SU-DHL-6 (cell line): ENCODE measurements around the gene CPNE4.

Experiments used
- H2AFZ ChIP-seq: fragments of 200-600 bp; sonication (generic); 2 replicates; pipeline ENCODE4 v1.6.1; 2014; ENCODE audit warnings: low read depth, mild to moderate bottlenecking, moderate library complexity, mixed read lengths, antibody characterized with exemption, low read length; ENCODE audit not compliant: severe bottlenecking
- H3F3A ChIP-seq: fragments of 200-600 bp; shearing (Covaris generic); 2 replicates; pipeline ENCODE4 v1.6.0; 2016; ENCODE audit warnings: antibody characterized with exemption, mild to moderate bottlenecking; ENCODE audit not compliant: insufficient read depth
- H3K27ac ChIP-seq: fragments of 200-600 bp; sonication (generic); 2 replicates; pipeline ENCODE4 v1.5.1; 2016; ENCODE audit warnings: low read depth, mild to moderate bottlenecking, low read length, moderate library complexity, mixed read lengths
- H3K27me3 ChIP-seq: fragments of 200-600 bp; sonication (generic), shearing (Covaris generic); 2 replicates; pipeline ENCODE4 v1.6.0; 2014; ENCODE audit warnings: mild to moderate bottlenecking, low read length
- H3K36me3 ChIP-seq: fragments of 200-600 bp; sonication (generic); 2 replicates; pipeline ENCODE4 v1.6.1; 2014; ENCODE audit warnings: mild to moderate bottlenecking, low read length, mixed read lengths
- H3K4me2 ChIP-seq: fragments of 300-600, 200-600 bp; shearing (Covaris generic), sonication (generic); 2 replicates; pipeline ENCODE4 v1.6.0; 2014; ENCODE audit warnings: low read length, low read depth, mild to moderate bottlenecking; ENCODE audit not compliant: poor library complexity, severe bottlenecking
- H3K4me3 ChIP-seq: fragments of 200-600 bp; sonication (generic); 2 replicates; pipeline ENCODE4 v1.5.1; 2014; ENCODE audit warnings: antibody characterized with exemption, low read length, mild to moderate bottlenecking, mixed read lengths; ENCODE audit not compliant: insufficient read depth, poor library complexity, severe bottlenecking
- H3K79me2 ChIP-seq: fragments of 200-600 bp; sonication (generic); 2 replicates; pipeline ENCODE4 v1.6.1; 2014; ENCODE audit warnings: mild to moderate bottlenecking, low read length, moderate library complexity; ENCODE audit not compliant: insufficient read depth
- H3K9ac ChIP-seq: fragments of 200-600 bp; sonication (generic); 2 replicates; pipeline ENCODE4 v1.7.0; 2014; ENCODE audit warnings: mild to moderate bottlenecking, low read length
- H3K9me2 ChIP-seq: fragments of 200-600 bp; sonication (generic); replicated peaks from 2 replicates; pipeline ENCODE4 v1.6.1; 2014; ENCODE audit warnings: low read length; ENCODE audit not compliant: insufficient read depth
- H3K9me3 ChIP-seq: fragments of 200-600 bp; sonication (generic); 2 replicates; pipeline ENCODE4 v1.6.1; 2014; ENCODE audit warnings: low read length, mixed read lengths; ENCODE audit not compliant: insufficient read depth
- H4K20me1 ChIP-seq: fragments of 200-600 bp; sonication (generic); 2 replicates; pipeline ENCODE4 v1.6.1; 2014; ENCODE audit warnings: low read depth, mild to moderate bottlenecking, antibody characterized with exemption, low read length, moderate library complexity, mixed read lengths
- CTCF ChIP-seq: fragments of 200-600 bp; sonication (generic); IDR thresholded peaks from one replicate; pipeline ENCODE4 v1.5.1; 2017; ENCODE audit warnings: antibody characterized with exemption, mild to moderate bottlenecking, low read length, moderate library complexity; ENCODE audit not compliant: insufficient read depth, poor library complexity, severe bottlenecking
- EZH2phosphoT487 ChIP-seq: fragments of 200-600 bp; sonication (generic), shearing (Covaris generic); conservative IDR thresholded peaks from 2 replicates; pipeline ENCODE4 v1.6.1; 2018; ENCODE audit warnings: mild to moderate bottlenecking, antibody characterized with exemption, low read length, moderate library complexity, mixed read lengths

Gene CPNE4

GRCh38 chr3:131756405-131756804 is 278.4 kb downstream of the CPNE4 start:
- no peak for TF ChIP-seq EZH2phosphoT487
- Histone ChIP-seq H3F3A (no peaks in the 10 kb centered on the region), H3K4me3 (no peak overlapping the region), H4K20me1 (no peaks in the 10 kb centered on the region), H3K27me3 (no peaks in the 10 kb centered on the region), H3K9ac (no peak overlapping the region), H3K9me3 (no peaks in the 10 kb centered on the region), H2AFZ (no peak overlapping the region), H3K79me2 (no peaks in the 10 kb centered on the region), H3K9me2 (no peaks in the 10 kb centered on the region), H3K4me2 (no peak overlapping the region), H3K27ac (no peak overlapping the region), H3K36me3 (no peaks in the 10 kb centered on the region)

DNA sequence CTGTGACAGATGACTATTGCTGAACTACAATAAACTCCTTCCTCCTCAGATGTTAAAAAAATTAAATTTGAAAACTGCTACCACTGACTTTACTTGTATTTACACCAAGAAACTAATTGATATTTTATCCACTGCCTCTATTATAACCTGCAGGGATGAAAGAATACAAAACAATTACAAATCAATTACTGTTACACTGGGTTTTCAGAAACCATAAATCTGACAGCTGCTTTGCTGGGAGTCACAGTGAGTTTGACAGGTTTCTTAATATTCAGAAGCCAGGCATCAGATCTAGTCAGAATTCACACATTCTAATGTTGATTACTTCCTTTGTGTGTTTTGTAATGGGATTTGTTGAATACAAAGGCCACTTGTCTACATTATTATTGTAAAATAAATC is 279.4 kb downstream of the CPNE4 start:
- no peak overlapping the region for H2AFZ ChIP-seq
- H3K9ac ChIP-seq, result no peak overlapping the region
- no peak overlapping the region for H3K4me3 ChIP-seq
- H3K9me2 ChIP-seq, result no peaks in the 10 kb centered on the region
- no peak overlapping the region for H3K27ac ChIP-seq
- H4K20me1 ChIP-seq, result no peaks in the 10 kb centered on the region
- H3F3A ChIP-seq, result no peaks in the 10 kb centered on the region
- H3K36me3 ChIP-seq, result no peaks in the 10 kb centered on the region
- TF ChIP-seq EZH2phosphoT487 (no peak), CTCF (no peak)
- no peaks in the 10 kb centered on the region for H3K79me2 ChIP-seq
- no peaks in the 10 kb centered on the region for H3K27me3 ChIP-seq
- no peaks in the 10 kb centered on the region for H3K9me3 ChIP-seq
- H3K4me2 ChIP-seq, result no peak overlapping the region

DNA sequence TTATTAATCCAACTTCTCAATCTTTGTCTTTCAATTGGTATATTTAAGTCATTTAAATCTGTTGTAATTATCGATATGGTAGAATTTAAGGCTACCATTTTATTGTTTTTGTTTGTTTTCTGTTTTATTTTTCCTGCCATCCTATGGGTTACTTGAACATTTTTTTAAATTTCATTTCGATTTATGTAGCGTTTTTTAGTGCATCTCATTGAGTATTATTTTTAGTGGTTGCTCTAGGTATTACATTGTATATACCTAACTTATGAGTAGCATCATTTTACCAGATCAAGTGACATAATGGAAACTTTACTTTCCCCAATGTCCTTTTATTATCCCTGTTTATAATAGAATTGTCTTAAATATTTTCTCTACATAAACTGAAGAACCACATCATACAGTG is 284.6 kb downstream of the CPNE4 start:
- H3K27ac ChIP-seq, result no peak overlapping the region
- no peaks in the 10 kb centered on the region for H3K27me3 ChIP-seq
- H3F3A ChIP-seq, result no peaks in the 10 kb centered on the region
- H4K20me1 ChIP-seq, result no peaks in the 10 kb centered on the region
- no peak overlapping the region for H3K4me3 ChIP-seq
- TF ChIP-seq EZH2phosphoT487 (no peak), CTCF (no peak)
- H3K9me2 ChIP-seq, result no peaks in the 10 kb centered on the region
- no peak overlapping the region for H2AFZ ChIP-seq
- H3K36me3 ChIP-seq, result no peaks in the 10 kb centered on the region
- no peaks in the 10 kb centered on the region for H3K9me3 ChIP-seq
- H3K79me2 ChIP-seq, result no peaks in the 10 kb centered on the region
- no peak overlapping the region for H3K4me2 ChIP-seq
- H3K9ac ChIP-seq, result no peak overlapping the region

- H4K20me1 ChIP-seq, result no peaks in the 10 kb centered on the region
- no peaks in the 10 kb centered on the region for H3K27me3 ChIP-seq
- H3F3A ChIP-seq, result no peaks in the 10 kb centered on the region
- no peak overlapping the region for H3K4me3 ChIP-seq
- H3K36me3 ChIP-seq, result no peaks in the 10 kb centered on the region
- TF ChIP-seq CTCF (no peak), EZH2phosphoT487 (no peak)
- H3K9me3 ChIP-seq, result no peaks in the 10 kb centered on the region
- H3K9me2 ChIP-seq, result no peaks in the 10 kb centered on the region
- H3K9ac ChIP-seq, result no peak overlapping the region
- no peak overlapping the region for H3K27ac ChIP-seq
- no peak overlapping the region for H3K4me2 ChIP-seq
- no peak overlapping the region for H2AFZ ChIP-seq
- H3K79me2 ChIP-seq, result no peaks in the 10 kb centered on the region
These were observed 285.0 kb downstream of the CPNE4 start for GRCh38 chr3:131749826-131750225.
